ENCODE data around the gene TRAPPC3. TPM values are rescaled to one million over a fixed set of nuclear protein-coding genes. Genes with fewer than 3 reads are reported as not detected.

Gene TRAPPC3
- total RNA-seq, 1 experiment from 2014 or later, result 64.6 TPM

- no peak for TF ChIP-seq ZBTB33 (IDR thresholded peaks at IDR 0.05; ENCODE audit: extremely low read depth, insufficient replicate concordance, low read length)
- no peak for TF ChIP-seq POLR2A (IDR thresholded peaks at IDR 0.05; ENCODE audit: borderline replicate concordance, extremely low read depth, insufficient read depth, insufficient read length)
- TF ChIP-seq SP1 (IDR thresholded peaks at IDR 0.05; ENCODE audit: low read depth), result no peak
- TF ChIP-seq REST (IDR thresholded peaks at IDR 0.05; ENCODE audit: low read depth), result no peak
- no peak for TF ChIP-seq EZH2 (IDR thresholded peaks at IDR 0.05)
- no peak for TF ChIP-seq EZH2phosphoT487 (IDR thresholded peaks at IDR 0.05; ENCODE audit: borderline replicate concordance)
Measured at GRCh38 chr1:36162680-36163239, 13.5 kb upstream of the TRAPPC3 start (continued).
